Thymus (tissue), 11 donors: ENCODE results near the gene UBE4B. TPM values are rescaled to one million over a fixed set of nuclear protein-coding genes. Genes with fewer than 3 reads are reported as not detected.
"Not testable (repeated sequence)": the region's sequence is repeated elsewhere in the genome, so short reads cannot be mapped to it uniquely, and the experiment has no call there.

ENCODE experiments used
- DNase-seq, 9 donors: peaks; one replicate each; pipeline ENCODE4 v3.0.0-alpha.2; 2013; ENCODE audit warnings: low spot score in 9 of 9, low read depth in 6 of 9, missing footprints in 1 of 9
- H3K27ac ChIP-seq, 2 donors: one replicate each; pipeline ENCODE4 v1.5.1; 2013; ENCODE audit warnings: control low read depth in 1 of 2, low read depth in 1 of 2, low read length in 1 of 2, mild to moderate bottlenecking in 1 of 2, moderate library complexity in 1 of 2
- H3K27me3 ChIP-seq, 2 donors: one replicate each; pipeline ENCODE4 v1.5.1; 2013; ENCODE audit warnings: low read length in 1 of 2; ENCODE audit not compliant: control insufficient read depth in 2 of 2, insufficient read depth in 1 of 2
- H3K36me3 ChIP-seq, 2 donors: one replicate each; pipeline ENCODE4 v1.5.1; 2013; ENCODE audit warnings: low read length in 1 of 2, mild to moderate bottlenecking in 1 of 2, moderate library complexity in 1 of 2; ENCODE audit not compliant: control insufficient read depth in 2 of 2, insufficient read depth in 2 of 2
- H3K4me1 ChIP-seq, 2 donors: one replicate each; pipeline ENCODE4 v1.5.1; 2013; ENCODE audit warnings: low read length in 2 of 2; ENCODE audit not compliant: control insufficient read depth in 2 of 2, insufficient read depth in 2 of 2
- H3K4me3 ChIP-seq, 2 donors: one replicate each; pipeline ENCODE4 v1.5.1; 2013; ENCODE audit warnings: low read length in 2 of 2, control low read depth in 1 of 2, mild to moderate bottlenecking in 1 of 2
- H3K9me3 ChIP-seq, 2 donors: one replicate each; pipeline ENCODE4 v1.5.1; 2013; ENCODE audit warnings: low read length in 1 of 2, mild to moderate bottlenecking in 1 of 2; ENCODE audit not compliant: control insufficient read depth in 2 of 2, insufficient read depth in 1 of 2
- WGBS: extraction: QIAGEN DNeasy Blood & Tissue Kit; methylation state at CpG from one replicate; pipeline ENCODE4 v1.1.7; 2013; 5-methylcytosine and 5-hydroxymethylcytosine counted together
- polyA plus RNA-seq: library from polyadenylated mRNA; stranded (reverse); fragments of 200-250 nt; gene quantifications from one replicate; pipeline ENCODE4 v1.2.3, GENCODE V29; 2013
- total RNA-seq: library from RNA; stranded (reverse); fragments of 120-200 nt; gene quantifications from one replicate; pipeline ENCODE4 v1.2.4, GENCODE V29; 2013
- donor health status: healthy.

Gene UBE4B
- total and polyA plus RNA-seq, 2 donors = 16.3 to 20.5 TPM

DNA sequence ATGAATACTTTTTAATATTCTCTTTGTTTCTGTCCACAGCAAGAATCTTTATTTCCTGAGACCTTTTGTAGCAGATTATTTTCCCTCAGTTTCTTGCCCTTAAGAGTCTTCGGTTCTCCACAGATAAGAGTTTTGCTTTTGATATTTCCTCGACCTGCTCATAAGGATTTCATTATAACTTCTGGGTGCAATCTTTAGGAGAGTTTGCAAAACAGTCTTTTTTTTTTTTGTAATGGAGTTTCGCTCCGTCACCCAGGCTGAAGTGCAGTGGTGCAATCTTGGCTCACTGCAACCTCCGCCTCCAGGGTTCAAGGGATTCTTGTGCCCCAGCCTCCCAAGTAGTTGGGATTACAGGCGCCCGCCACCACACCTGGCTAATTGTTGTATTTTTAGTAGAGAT, 10.1 kb upstream of the UBE4B start:
- no peak overlapping the region for H3K27ac ChIP-seq
- WGBS = 90% methylated on average over 7 of the region's 7 CpGs
- H3K9me3 ChIP-seq = peaks cover 0 to 3% of the 10 kb centered on the region in 2 donors
- DNase-seq = no peak
- H3K4me1 ChIP-seq = no peaks in the 10 kb centered on the region
- H3K27me3 ChIP-seq = no peaks in the 10 kb centered on the region
- no peak overlapping the region for H3K4me3 ChIP-seq
- no peaks in the 10 kb centered on the region for H3K36me3 ChIP-seq

- Histone ChIP-seq H3K36me3 (no peaks in the 10 kb centered on the region), H3K9me3 (no peaks in the 10 kb centered on the region), H3K4me1 (no peaks in the 10 kb centered on the region), H3K27me3 (no peaks in the 10 kb centered on the region), H3K4me3 (no peak overlapping the region), H3K27ac (no peak overlapping the region)
- 94% methylated on average over 2 of the region's 2 CpGs for WGBS
- no peak for DNase-seq
Measured at GRCh38 chr1:10025354-10025753, 7.4 kb upstream of the UBE4B start.

- Histone ChIP-seq H3K9me3 (no peaks in the 10 kb centered on the region), H3K27ac (no peak overlapping the region), H3K4me3 (no peak overlapping the region), H3K27me3 (no peaks in the 10 kb centered on the region), H3K36me3 (no peaks in the 10 kb centered on the region), H3K4me1 (peaks cover 0 to under 1% of the 10 kb centered on the region in 2 donors)
- DNase-seq = no peak
Measured at GRCh38 chr1:10027027-10027426, 5.7 kb upstream of the UBE4B start.

DNA sequence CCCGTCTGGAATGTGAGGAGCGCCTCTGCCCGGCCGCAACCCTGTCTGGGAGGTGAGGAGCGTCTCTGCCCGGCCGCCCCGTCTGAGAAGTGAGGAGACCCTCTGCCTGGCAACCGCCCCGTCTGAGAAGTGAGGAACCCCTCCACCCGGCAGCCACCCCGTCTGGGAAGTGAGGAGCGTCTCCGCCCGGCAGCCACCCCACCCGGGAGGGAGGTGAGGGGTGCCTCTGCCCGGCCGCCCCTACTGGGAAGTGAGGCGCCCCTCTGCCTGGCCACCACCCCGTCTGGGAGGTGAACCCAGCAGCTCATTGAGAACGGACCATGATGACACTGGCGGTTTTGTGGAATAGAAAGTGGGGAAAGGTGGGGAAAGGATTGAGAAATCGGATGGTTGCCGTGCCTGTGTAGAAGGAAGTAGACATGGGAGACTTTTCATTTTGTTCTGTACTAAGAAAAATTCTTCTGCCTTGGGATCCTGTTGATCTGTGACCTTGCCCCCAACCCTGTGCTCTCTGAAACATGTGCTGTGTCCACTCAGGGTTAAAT, 3.7 kb upstream of the UBE4B start:
- H3K9me3 ChIP-seq, H3K27me3 ChIP-seq, H3K4me1 ChIP-seq, H3K4me3 ChIP-seq, H3K27ac ChIP-seq, DNase-seq, H3K36me3 ChIP-seq: not testable (repeated sequence)
- WGBS = 98% methylated on average over 24 of the region's 24 CpGs

DNA sequence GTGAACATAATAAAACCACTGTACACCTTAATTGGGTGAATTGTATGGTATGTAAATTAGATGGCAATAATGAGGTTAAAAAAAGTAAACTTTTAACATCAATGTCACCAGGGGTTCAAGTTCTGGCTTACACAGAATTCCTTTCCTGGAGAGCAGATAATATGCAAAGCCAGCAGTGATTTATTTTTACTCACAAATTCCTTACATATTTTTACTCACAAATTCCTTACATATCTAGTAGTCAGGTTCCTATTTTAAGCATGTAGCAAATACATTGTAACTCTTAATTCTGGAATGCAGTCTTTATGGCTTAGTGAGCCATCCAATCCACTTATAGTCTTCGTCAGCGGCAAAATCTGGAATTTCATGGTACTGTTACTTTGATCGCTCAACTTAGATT, 1.3 kb upstream of the UBE4B start:
- DNase-seq = no peak
- Histone ChIP-seq H3K4me3 (no peak overlapping the region), H3K27ac (no peak overlapping the region), H3K27me3 (no peaks in the 10 kb centered on the region), H3K9me3 (no peaks in the 10 kb centered on the region), H3K36me3 (no peaks in the 10 kb centered on the region), H3K4me1 (peaks cover 4 to 8% of the 10 kb centered on the region in 2 donors)
- WGBS = 98% methylated on average over 3 of the region's 3 CpGs

DNA sequence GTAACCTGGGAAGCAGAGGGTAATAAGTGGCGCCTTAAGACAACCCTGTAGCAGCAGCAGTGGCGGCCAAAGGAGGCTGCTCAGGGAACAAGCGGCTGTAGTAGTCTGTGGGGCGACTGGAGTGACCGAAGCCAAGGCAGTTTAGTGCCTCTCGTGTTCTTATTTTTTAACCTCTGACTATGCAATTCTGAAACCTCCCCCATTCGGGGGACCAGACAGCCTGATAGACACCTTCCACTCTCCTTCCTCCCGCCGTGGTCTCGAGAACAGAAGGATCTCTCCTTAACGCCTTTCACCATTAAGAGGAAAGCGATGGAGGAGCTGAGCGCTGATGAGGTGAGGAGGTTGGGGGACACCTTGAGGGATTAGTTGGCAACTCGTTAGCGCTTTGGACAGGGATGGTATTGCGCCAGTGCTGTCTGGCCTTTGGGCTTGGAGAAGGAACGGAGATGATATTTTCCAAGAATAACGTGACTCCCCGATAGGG, 644 bp downstream of the UBE4B start:
- H3K27ac ChIP-seq = peak overlapping the region; percentile 84 to 91

GRCh38 chr1:10042746-10043145, 10.0 kb downstream of the UBE4B start:
- Histone ChIP-seq H3K4me3 (no peak overlapping the region), H3K4me1 (no peaks in the 10 kb centered on the region), H3K9me3 (no peaks in the 10 kb centered on the region), H3K27me3 (no peaks in the 10 kb centered on the region), H3K36me3 (peaks cover 14 to 29% of the 10 kb centered on the region in 2 donors), H3K27ac (no peak overlapping the region)
- DNase-seq = no peak
- over 99% methylated on average over 4 of the region's 4 CpGs for WGBS

More for the DNA sequence above, 644 bp downstream of the UBE4B start:
- Histone ChIP-seq H3K36me3 (peaks cover 4 to 12% of the 10 kb centered on the region in 2 donors), H3K4me3 (peak overlapping the region; percentile 63 to 73), H3K4me1 (peaks cover 4 to 8% of the 10 kb centered on the region in 2 donors), H3K27me3 (no peaks in the 10 kb centered on the region), H3K9me3 (no peaks in the 10 kb centered on the region)
- under 1% methylated on average over 19 of the region's 19 CpGs for WGBS
- DNase-seq = peak in 3 of 9 donors; percentile 1 to 11 (median 11)

- peaks cover 9 to 39% of the 10 kb centered on the region in 2 donors for H3K36me3 ChIP-seq
- no peaks in the 10 kb centered on the region for H3K27me3 ChIP-seq
- no peak overlapping the region for H3K4me3 ChIP-seq
- 97% methylated on average over 8 of the region's 8 CpGs for whole genome bisulfite sequencing
- DNase-seq = no peak
- no peaks in the 10 kb centered on the region for H3K9me3 ChIP-seq
- peak overlapping the region in 1 of 2 donors; percentile 42 for H3K27ac ChIP-seq
- no peaks in the 10 kb centered on the region for H3K4me1 ChIP-seq
Measured at GRCh38 chr1:10045480-10046355, 13.0 kb downstream of the UBE4B start.

DNA sequence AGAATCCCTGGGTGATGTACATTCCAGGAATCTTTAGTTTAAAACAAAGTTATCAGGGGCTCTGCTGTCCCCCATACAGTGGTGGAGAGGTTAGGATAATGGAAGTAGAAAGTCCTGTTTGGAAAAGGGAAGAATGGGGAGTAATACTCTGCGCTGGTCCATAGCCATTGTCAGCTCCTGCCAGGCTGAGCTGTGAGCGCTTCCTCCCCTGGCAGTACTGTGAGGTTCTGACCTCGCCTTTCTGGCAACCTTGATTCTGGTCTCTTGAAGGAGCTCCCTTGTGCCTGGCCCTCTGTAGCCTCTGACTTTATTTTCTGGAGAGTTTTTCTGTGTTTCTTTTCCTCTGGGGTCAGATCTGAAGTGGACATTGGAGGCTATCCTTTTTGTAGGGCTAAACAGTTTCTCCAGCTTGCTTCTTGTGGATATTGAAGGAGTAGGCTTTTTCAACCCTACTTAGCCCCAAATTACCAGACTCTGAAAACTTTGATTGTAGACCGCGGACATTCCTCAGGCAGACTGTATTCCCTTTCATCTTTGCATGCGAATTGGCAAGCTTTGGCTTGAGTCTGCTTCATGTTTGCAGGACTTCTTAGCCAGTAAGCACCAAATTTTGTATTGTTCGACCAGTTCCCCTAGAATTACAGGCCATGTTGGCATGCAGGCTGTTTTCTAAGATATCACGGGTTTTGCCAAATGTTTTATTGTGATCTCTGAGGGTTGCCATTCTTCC, 13.8 kb downstream of the UBE4B start:
- H3K27me3 ChIP-seq = no peaks in the 10 kb centered on the region
- H3K4me1 ChIP-seq = no peaks in the 10 kb centered on the region
- H3K27ac ChIP-seq = peak overlapping the region in 1 of 2 donors; percentile 42
- no peak overlapping the region for H3K4me3 ChIP-seq
- WGBS = 95% methylated on average over 8 of the region's 8 CpGs
- DNase-seq = no peak
- H3K9me3 ChIP-seq = no peaks in the 10 kb centered on the region
- H3K36me3 ChIP-seq = peaks cover 9 to 43% of the 10 kb centered on the region in 2 donors
